Peyer's patch (tissue), 4 donors: ENCODE measurements around the gene MZT2B.

Experiments
- CTCF ChIP-seq, 6 experiments: fragments of 450-650 bp in 4 of 6; fragments of 200-600 bp in 2 of 6; sonication (generic) in 1 of 6; IDR thresholded peaks; one replicate each; pipeline ENCODE4 v1.5.1; 2017 to 2019; ENCODE audit warnings: antibody characterized with exemption in 6 of 6, mild to moderate bottlenecking in 3 of 6, moderate library complexity in 1 of 6
- POLR2A ChIP-seq, 2 donors: fragments of 450-650 bp; IDR thresholded peaks; one replicate each; pipeline ENCODE4 v1.5.1; 2017; ENCODE audit warnings: antibody characterized with exemption in 2 of 2, mild to moderate bottlenecking in 2 of 2, moderate library complexity in 2 of 2

- no peak for TF ChIP-seq CTCF (IDR thresholded peaks at IDR 0.05)
- TF ChIP-seq POLR2A (IDR thresholded peaks at IDR 0.05), result no peak
Measured at GRCh38 chr2:130185436-130185835, 3.4 kb downstream of the MZT2B start.
